Vagina (tissue), 2 donors: ENCODE results near the gene TMEM196. TPM values are rescaled to one million over a fixed set of nuclear protein-coding genes. Genes with fewer than 3 reads are reported as not detected.

Experiments
- DNase-seq, 2 donors: peaks; one replicate each; pipeline ENCODE4 v3.0.0-alpha.2; 2017; ENCODE audit errors: extremely low spot score in 2 of 2
- H3K27ac ChIP-seq: fragments of 200-600 bp; sonication (generic); one replicate; pipeline ENCODE4 v1.5.1; 2019
- H3K27me3 ChIP-seq: fragments of 200-600 bp; sonication (generic); one replicate; pipeline ENCODE4 v1.5.1; 2019
- H3K36me3 ChIP-seq, 2 donors: fragments of 200-600 bp; sonication (generic); one replicate each; pipeline ENCODE4 v1.5.1; 2017 to 2019
- H3K4me1 ChIP-seq: fragments of 200-600 bp; sonication (generic); one replicate; pipeline ENCODE4 v1.5.1; 2019
- H3K4me3 ChIP-seq, 2 donors: fragments of 200-600 bp; sonication (generic); 1 replicate in 1 of 2; 2 replicates in 1 of 2; pipeline ENCODE4 v1.5.1; 2016 to 2019
- H3K9me3 ChIP-seq: fragments of 200-600 bp; sonication (generic); one replicate; pipeline ENCODE4 v1.5.1; 2019
- POLR2A ChIP-seq, 2 donors: fragments of 450-650 bp; IDR thresholded peaks; one replicate each; pipeline ENCODE4 v1.6.1; 2017; ENCODE audit warnings: antibody characterized with exemption in 2 of 2, mild to moderate bottlenecking in 2 of 2, moderate library complexity in 2 of 2
- POLR2AphosphoS5 ChIP-seq, 2 donors: sonication (generic); formaldehyde crosslinking; IDR thresholded peaks; one replicate each; pipeline ENCODE4 v1.9.0; 2017; ENCODE audit warnings: antibody characterized with exemption in 2 of 2, mild to moderate bottlenecking in 2 of 2, low read depth in 1 of 2; ENCODE audit not compliant: insufficient read depth in 1 of 2
- intact Hi-C: fragments of 100-400 bp; cut with DNase I; formaldehyde crosslinking; loops from one replicate; pipeline ENCODE4 v1.15.1; 2023
- total RNA-seq: library from RNA; depleted of rRNA; stranded (reverse); fragments of >200 nt; gene quantifications from one replicate; pipeline ENCODE4 v1.2.3, GENCODE V29; 2016
- TF ChIP-seq, protein P1 (sequence below), 3 experiments: fragments of 450-650 bp in 2 of 3; fragments of 200-600 bp in 1 of 3; sonication (generic) in 1 of 3; IDR thresholded peaks; one replicate each; pipeline ENCODE4 v1.5.1; 2017 to 2019; ENCODE audit warnings: antibody characterized with exemption in 3 of 3, mild to moderate bottlenecking in 2 of 3, moderate library complexity in 2 of 3

The TMEM196 gene
- total RNA-seq, 1 donor from 2014 or later = not detected

DNA sequence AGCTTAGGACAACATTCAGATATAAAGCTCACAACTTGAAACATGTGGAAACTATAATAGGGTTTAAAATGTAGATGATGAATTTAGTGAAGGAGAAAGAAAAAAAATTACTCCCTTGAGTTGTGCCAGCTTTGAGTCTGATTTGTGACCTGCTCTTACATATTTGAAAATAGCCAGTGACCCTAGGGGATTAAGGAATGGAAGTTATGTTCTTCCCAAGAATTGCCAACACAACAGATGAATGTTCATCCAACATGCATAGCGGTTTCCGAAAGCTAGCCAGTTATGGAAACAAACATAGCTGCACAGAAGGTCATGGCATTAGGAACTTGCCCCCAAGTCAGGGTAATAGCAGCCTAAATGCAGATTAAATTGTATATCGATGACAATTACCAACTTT, 10.8 kb downstream of the TMEM196 start:
- intact Hi-C loops = no loop called here
- Histone ChIP-seq H3K9me3 (no peaks in the 10 kb centered on the region), H3K4me3 (no peak overlapping the region), H3K4me1 (no peaks in the 10 kb centered on the region), H3K27me3 (no peaks in the 10 kb centered on the region), H3K27ac (no peak overlapping the region), H3K36me3 (no peaks in the 10 kb centered on the region)
- TF ChIP-seq POLR2A (IDR thresholded peaks at IDR 0.05) (no peak), POLR2AphosphoS5 (IDR thresholded peaks at IDR 0.05; ENCODE audit: insufficient read depth in 1 of 2, low read depth in 1 of 2) (no peak)
- TF ChIP-seq, protein P1, sequence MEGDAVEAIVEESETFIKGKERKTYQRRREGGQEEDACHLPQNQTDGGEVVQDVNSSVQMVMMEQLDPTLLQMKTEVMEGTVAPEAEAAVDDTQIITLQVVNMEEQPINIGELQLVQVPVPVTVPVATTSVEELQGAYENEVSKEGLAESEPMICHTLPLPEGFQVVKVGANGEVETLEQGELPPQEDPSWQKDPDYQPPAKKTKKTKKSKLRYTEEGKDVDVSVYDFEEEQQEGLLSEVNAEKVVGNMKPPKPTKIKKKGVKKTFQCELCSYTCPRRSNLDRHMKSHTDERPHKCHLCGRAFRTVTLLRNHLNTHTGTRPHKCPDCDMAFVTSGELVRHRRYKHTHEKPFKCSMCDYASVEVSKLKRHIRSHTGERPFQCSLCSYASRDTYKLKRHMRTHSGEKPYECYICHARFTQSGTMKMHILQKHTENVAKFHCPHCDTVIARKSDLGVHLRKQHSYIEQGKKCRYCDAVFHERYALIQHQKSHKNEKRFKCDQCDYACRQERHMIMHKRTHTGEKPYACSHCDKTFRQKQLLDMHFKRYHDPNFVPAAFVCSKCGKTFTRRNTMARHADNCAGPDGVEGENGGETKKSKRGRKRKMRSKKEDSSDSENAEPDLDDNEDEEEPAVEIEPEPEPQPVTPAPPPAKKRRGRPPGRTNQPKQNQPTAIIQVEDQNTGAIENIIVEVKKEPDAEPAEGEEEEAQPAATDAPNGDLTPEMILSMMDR (IDR thresholded peaks at IDR 0.05) = no peak
- DNase-seq = no peak

- DNase-seq = no peak
- TF ChIP-seq, protein P1 (IDR thresholded peaks at IDR 0.05) = peak in 1 of 3 experiments; percentile 45
- TF ChIP-seq POLR2A (IDR thresholded peaks at IDR 0.05) = no peak
- Histone ChIP-seq H3K4me3 (no peak overlapping the region), H3K36me3 (no peaks in the 10 kb centered on the region), H3K27ac (no peak overlapping the region), H3K27me3 (no peaks in the 10 kb centered on the region), H3K9me3 (no peaks in the 10 kb centered on the region), H3K4me1 (no peaks in the 10 kb centered on the region)
- intact Hi-C loops = no loop called here
Measured at GRCh38 chr7:19754521-19755116, 18.8 kb downstream of the TMEM196 start.

- H3K4me3 ChIP-seq = no peak overlapping the region
- intact Hi-C loops = no loop called here
- DNase-seq = no peak
- TF ChIP-seq POLR2AphosphoS5 (IDR thresholded peaks at IDR 0.05; ENCODE audit: insufficient read depth in 1 of 2, low read depth in 1 of 2) = no peak
- TF ChIP-seq, protein P1 (IDR thresholded peaks at IDR 0.05) = no peak
- TF ChIP-seq POLR2A (IDR thresholded peaks at IDR 0.05) = no peak
- no peaks in the 10 kb centered on the region for H3K36me3 ChIP-seq
- no peak overlapping the region for H3K27ac ChIP-seq
- no peaks in the 10 kb centered on the region for H3K27me3 ChIP-seq
- no peaks in the 10 kb centered on the region for H3K4me1 ChIP-seq
- no peaks in the 10 kb centered on the region for H3K9me3 ChIP-seq
Measured at GRCh38 chr7:19752020-19752419, 21.4 kb downstream of the TMEM196 start.

DNA sequence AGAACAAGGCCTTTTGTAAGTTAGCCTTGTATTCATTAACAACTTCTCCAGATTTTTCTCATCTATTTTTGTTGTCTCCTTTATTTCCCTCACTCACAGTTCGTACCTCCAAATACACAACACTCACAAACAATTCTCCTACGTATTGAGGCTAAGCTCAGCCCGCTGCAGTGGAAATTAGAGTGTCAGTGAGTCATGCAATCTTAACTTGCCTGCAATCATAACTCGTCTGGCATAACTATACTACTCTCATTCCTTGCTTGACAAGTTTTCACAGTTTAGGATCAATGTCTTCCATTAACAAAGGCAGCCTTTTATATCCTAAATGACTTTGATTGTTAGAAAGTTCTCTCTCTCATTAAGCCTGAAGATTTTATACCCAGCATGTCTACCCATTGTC, 23.8 kb downstream of the TMEM196 start:
- H3K4me1 ChIP-seq = no peaks in the 10 kb centered on the region
- no peaks in the 10 kb centered on the region for H3K27me3 ChIP-seq
- no peak overlapping the region for H3K27ac ChIP-seq
- TF ChIP-seq POLR2AphosphoS5 (IDR thresholded peaks at IDR 0.05; ENCODE audit: insufficient read depth in 1 of 2, low read depth in 1 of 2) (no peak), POLR2A (IDR thresholded peaks at IDR 0.05) (no peak)
- TF ChIP-seq, protein P1 (IDR thresholded peaks at IDR 0.05) = no peak
- intact Hi-C loops = no loop called here
- no peaks in the 10 kb centered on the region for H3K36me3 ChIP-seq
- H3K9me3 ChIP-seq = no peaks in the 10 kb centered on the region
- H3K4me3 ChIP-seq = no peak overlapping the region
- no peak for DNase-seq

DNA sequence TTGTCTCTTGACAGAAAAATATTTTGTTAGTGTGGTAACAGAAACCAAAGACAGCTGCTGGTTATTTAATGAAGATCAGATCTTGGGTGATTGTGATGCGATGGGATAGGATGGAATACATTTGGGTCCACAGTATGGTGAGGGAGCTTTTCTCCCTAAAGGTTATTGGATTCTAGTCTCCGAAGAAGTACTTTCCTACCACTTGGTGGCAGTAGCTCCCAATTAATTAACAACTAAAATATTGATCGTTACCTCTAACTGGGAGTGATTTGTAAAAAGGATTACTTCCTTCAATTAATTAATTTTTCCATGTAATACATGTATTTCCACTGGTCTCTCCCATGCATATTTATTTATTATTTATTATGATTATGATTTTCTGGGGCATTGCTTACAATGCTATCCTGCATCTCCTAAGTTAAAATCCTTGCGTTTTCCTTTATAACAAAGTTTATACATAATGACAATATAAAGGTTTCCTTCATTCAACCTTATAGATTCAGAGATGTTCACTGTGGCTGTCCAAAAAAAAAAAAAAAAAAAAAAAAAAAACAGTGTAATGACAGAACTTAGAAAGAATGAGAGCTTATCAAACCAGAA, 25.6 kb downstream of the TMEM196 start:
- no peak overlapping the region for H3K4me3 ChIP-seq
- H3K9me3 ChIP-seq = no peaks in the 10 kb centered on the region
- H3K36me3 ChIP-seq = no peaks in the 10 kb centered on the region
- intact Hi-C loops = no loop called here
- no peak overlapping the region for H3K27ac ChIP-seq
- DNase-seq = no peak
- H3K27me3 ChIP-seq = no peaks in the 10 kb centered on the region
- TF ChIP-seq, protein P1 (IDR thresholded peaks at IDR 0.05) = peak in 2 of 3 experiments; percentile 52 to 72
- TF ChIP-seq POLR2AphosphoS5 (IDR thresholded peaks at IDR 0.05; ENCODE audit: insufficient read depth in 1 of 2, low read depth in 1 of 2) = no peak
- no peaks in the 10 kb centered on the region for H3K4me1 ChIP-seq
